HepG2 (cell line): ENCODE data around the gene LAIR1. TPM values are rescaled to one million over a fixed set of nuclear protein-coding genes. Genes with fewer than 3 reads are reported as not detected.

Experiments
- ATAC-seq: fragments of 200-7000 bp; cut with Tn5 transposase; 3 replicates; pipeline ENCODE4 v1.9.1; 2020; ENCODE audit warnings: mild to moderate bottlenecking, moderate library complexity
- BruUV-seq: library from RNA; stranded (reverse); fragments of 400-500 nt; replicated peaks from 2 replicates; lab custom pipeline; 2021; lab: Mats Ljungman, UMichigan
- CTCF ChIA-PET: fragments of 300-600 bp; formaldehyde crosslinking; extraction: SDS; loops from one replicate; lab custom pipeline; 2021; ENCODE audit warnings: low total read pairs, inconsistent platforms, low intra/inter-chr PET ratio; lab: Yijun Ruan, JAX
- POLR2A ChIA-PET: fragments of 350-600 bp; sonication (Branson Sonifier 250); formaldehyde crosslinking; loops from one replicate; lab custom pipeline; 2020; ENCODE audit warnings: antibody characterized with exemption, inconsistent platforms; lab: Yijun Ruan, JAX
- DNase-seq: peaks from one replicate; pipeline ENCODE4 v3.0.0-alpha.2; 2015; ENCODE audit warnings: low spot score
- FAIRE-seq: peaks from 3 replicates; lab custom pipeline; 2011; peaks lifted over from hg19 to GRCh38; lab: Jason Lieb, UNC
- H2AFZ ChIP-seq: one replicate; pipeline ENCODE4 v1.6.1; 2011; ENCODE audit warnings: low read length, inconsistent platforms
- H3K27ac ChIP-seq: fragments of 300-600 bp; 3 replicates; pipeline ENCODE4 v1.8.0; 2011; ENCODE audit warnings: mixed run types, mild to moderate bottlenecking, mixed read lengths, low read length, inconsistent platforms; ENCODE audit not compliant: insufficient read depth; ENCODE audit errors: extremely low read length
- H3K27me3 ChIP-seq, 2 experiments: fragments of 200-600 bp in 1 of 2; 2 replicates in 1 of 2; 3 replicates in 1 of 2; pipeline versions ENCODE4 v1.6.0 to v1.8.0; 2011; ENCODE audit warnings: low read length in 2 of 2, mild to moderate bottlenecking in 2 of 2, moderate library complexity in 2 of 2, inconsistent platforms in 1 of 2; ENCODE audit not compliant: insufficient read depth in 2 of 2, control insufficient read depth in 1 of 2
- H3K36me3 ChIP-seq, 2 experiments: fragments of 200-600 bp in 1 of 2; replicated peaks in 1 of 2; 2 replicates in 1 of 2; 3 replicates in 1 of 2; pipeline versions ENCODE4 v1.5.1 to v1.8.0; 2011; ENCODE audit warnings: low read length in 2 of 2, inconsistent platforms in 1 of 2; ENCODE audit not compliant: insufficient read depth in 2 of 2, control insufficient read depth in 1 of 2
- H3K4me1 ChIP-seq: 2 replicates; pipeline ENCODE4 v1.5.1; 2012; ENCODE audit warnings: low read length, inconsistent platforms; ENCODE audit not compliant: insufficient read depth
- H3K4me2 ChIP-seq: 2 replicates; pipeline ENCODE4 v1.6.0; 2011; ENCODE audit warnings: low read depth, low read length, inconsistent platforms
- H3K4me3 ChIP-seq, 3 experiments: fragments of 200-600 bp in 1 of 3; sonication (generic), shearing (Covaris generic) in 1 of 3; replicated peaks in 1 of 3; 2 replicates each; pipeline ENCODE4 v1.5.1; 2011 to 2016; ENCODE audit warnings: low read length in 3 of 3, inconsistent platforms in 2 of 3, low read depth in 2 of 3, mild to moderate bottlenecking in 2 of 3, control low read depth in 1 of 3, mixed read lengths in 1 of 3; ENCODE audit not compliant: insufficient read depth in 1 of 3
- H3K79me2 ChIP-seq: one replicate; pipeline ENCODE4 v1.6.1; 2011; ENCODE audit warnings: low read length, inconsistent platforms; ENCODE audit not compliant: insufficient read depth
- H3K9ac ChIP-seq: 2 replicates; pipeline ENCODE4 v1.6.0; 2011; ENCODE audit warnings: mild to moderate bottlenecking, low read depth, low read length, inconsistent platforms; ENCODE audit not compliant: insufficient read depth
- H3K9me3 ChIP-seq: 2 replicates; pipeline ENCODE4 v1.5.1; 2012; ENCODE audit warnings: mild to moderate bottlenecking, low read length
- H4K20me1 ChIP-seq: 2 replicates; pipeline ENCODE4 v1.6.0; 2011; ENCODE audit warnings: inconsistent platforms, mild to moderate bottlenecking, low read length, moderate library complexity; ENCODE audit not compliant: insufficient read depth
- KLF12 ChIP-seq: sonication (generic); formaldehyde crosslinking; IDR thresholded peaks from 2 replicates; pipeline ENCODE4 v1.4.0; 2020; ENCODE audit warnings: missing genetic modification reagents, borderline replicate concordance
- SYNCRIP ChIP-seq: fragments of 200-400 bp; formaldehyde crosslinking; IDR thresholded peaks from 2 replicates; pipeline ENCODE4 v1.6.1; 2018; ENCODE audit warnings: mild to moderate bottlenecking, low read depth, low read length; ENCODE audit not compliant: insufficient read depth
- ZFP37 ChIP-seq: sonication (generic); formaldehyde crosslinking; IDR thresholded peaks from 2 replicates; pipeline ENCODE4 v1.4.0; 2020; ENCODE audit warnings: missing genetic modification reagents, borderline replicate concordance
- ZKSCAN1 ChIP-seq: fragments of 150-350 bp; IDR thresholded peaks from 2 replicates; pipeline ENCODE4 v1.6.1; 2014; ENCODE audit warnings: low read length
- ZNF441 ChIP-seq: sonication (generic); formaldehyde crosslinking; IDR thresholded peaks from 2 replicates; pipeline ENCODE4 v1.7.0; 2021; ENCODE audit warnings: missing genetic modification reagents, borderline replicate concordance
- WGBS: methylation state at CpG from one replicate; pipeline ENCODE4 v1.1.6; 2017; ENCODE audit warnings: low lambda C conversion rate; 5-methylcytosine and 5-hydroxymethylcytosine counted together
- in situ Hi-C: cut with HindIII; loops from 2 replicates; pipeline ENCODE4 v1.10.0; 2017; ENCODE audit warnings: low pct_unique_long_range_greater_than_20kb; ENCODE audit not compliant: extremely low pct_ligation_motif_present
- intact Hi-C: fragments of 100-400 bp; cut with micrococcal nuclease; formaldehyde crosslinking; loops from one replicate; pipeline ENCODE4 v1.10.0; 2022; ENCODE audit not compliant: unreplicated experiment
- polyA plus RNA-seq, 8 experiments: library from polyadenylated mRNA; depleted of rRNA in 3 of 8; stranded (reverse) in 7 of 8; unstranded in 1 of 8; fragments of >200 nt; fragmentation: Illumina TruSeq in 4 of 8; extraction: Trizol in 4 of 8; gene quantifications; 2 replicates each; pipeline versions ENCODE4 v1.2.1 to v1.2.3, GENCODE V29; 2011 to 2016; ENCODE audit warnings: low read depth in 4 of 8, missing spikeins in 1 of 8, mixed read lengths in 1 of 8; ENCODE audit not compliant: insufficient read depth in 1 of 8
- total RNA-seq, 5 experiments: library from RNA; depleted of rRNA; stranded (reverse); fragments of >200 nt; fragmentation: Illumina TruSeq; extraction: Trizol; gene quantifications; 2 replicates each; pipeline ENCODE4 v1.2.3, GENCODE V29; 2016; ENCODE audit warnings: low read depth in 1 of 5
- TF ChIP-seq, protein P1 (sequence below): sonication (generic); formaldehyde crosslinking; IDR thresholded peaks from 2 replicates; pipeline ENCODE4 v1.4.0; 2020; ENCODE audit warnings: missing genetic modification reagents, borderline replicate concordance
- TF ChIP-seq, protein P2 (sequence below): sonication (generic); formaldehyde crosslinking; IDR thresholded peaks from 2 replicates; pipeline ENCODE4 v1.8.1; 2022; ENCODE audit warnings: low read depth, mild to moderate bottlenecking, missing genetic modification reagents
- TF ChIP-seq, protein P3 (sequence below): sonication (generic); formaldehyde crosslinking; IDR thresholded peaks from 2 replicates; pipeline ENCODE4 v1.4.0; 2020; ENCODE audit warnings: mild to moderate bottlenecking, missing genetic modification reagents
- TF ChIP-seq, protein P4 (sequence below): sonication (generic); formaldehyde crosslinking; IDR thresholded peaks from 2 replicates; pipeline ENCODE4; 2020; ENCODE audit warnings: missing genetic modification reagents, mild to moderate bottlenecking, borderline replicate concordance

Gene LAIR1
- total and polyA plus RNA-seq, 2 of the 13 experiments (the other 11 are each of a cell fraction or from before 2014, with no cell fraction given), result 0.75 to 1.2 TPM

DNA sequence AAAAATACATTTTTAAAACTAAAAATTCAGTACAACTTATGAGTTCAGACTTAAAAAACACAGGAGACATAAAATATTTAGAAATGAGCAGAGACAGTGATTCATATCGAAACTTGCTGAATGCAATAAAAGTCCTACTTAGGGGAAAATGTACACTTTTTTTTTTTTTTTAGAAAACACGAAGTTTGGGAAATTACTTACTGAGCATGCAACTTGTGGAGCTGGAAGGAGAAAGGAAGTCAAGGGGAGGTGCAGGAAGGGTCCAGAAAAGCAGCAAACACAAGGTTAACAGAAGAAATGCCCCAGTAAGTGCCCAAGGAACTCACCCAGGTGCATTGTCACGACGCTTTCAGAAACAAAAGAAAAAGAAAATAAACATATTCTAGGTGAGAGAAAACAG is 18.6 kb upstream of the LAIR1 start:
- no peaks in the 10 kb centered on the region for H3K79me2 ChIP-seq
- H3K27ac ChIP-seq, result no peak overlapping the region
- no peak overlapping the region for H3K4me2 ChIP-seq
- ChIA-PET CTCF (no interaction called here), POLR2A (no interaction called here)
- H3K9me3 ChIP-seq, result no peaks in the 10 kb centered on the region
- no peaks in the 10 kb centered on the region for H4K20me1 ChIP-seq
- ATAC-seq (no peak), FAIRE-seq (no peak), DNase-seq (no peak)
- H3K4me3 ChIP-seq, result no peak overlapping the region
- H2AFZ ChIP-seq, result no peak overlapping the region
- WGBS, result 49% methylated on average over 4 of the region's 4 CpGs
- intact Hi-C loops, result no loop called here
- H3K9ac ChIP-seq, result no peak overlapping the region
- no TSS peak for BruUV-seq
- H3K36me3 ChIP-seq, result no peaks in the 10 kb centered on the region
- peaks cover 5% of the 10 kb centered on the region; the same call in 1 of the 2 replicates for H3K4me1 ChIP-seq
- peaks cover 0 to 24% of the 10 kb centered on the region in 2 experiments; a peak in 4 of 5 replicates for H3K27me3 ChIP-seq
- in situ Hi-C loops, result no loop called here
- TF ChIP-seq ZNF441 (CRISPR knock-in tag), result no peak
- no peak for TF ChIP-seq ZKSCAN1
- TF ChIP-seq, protein P1, sequence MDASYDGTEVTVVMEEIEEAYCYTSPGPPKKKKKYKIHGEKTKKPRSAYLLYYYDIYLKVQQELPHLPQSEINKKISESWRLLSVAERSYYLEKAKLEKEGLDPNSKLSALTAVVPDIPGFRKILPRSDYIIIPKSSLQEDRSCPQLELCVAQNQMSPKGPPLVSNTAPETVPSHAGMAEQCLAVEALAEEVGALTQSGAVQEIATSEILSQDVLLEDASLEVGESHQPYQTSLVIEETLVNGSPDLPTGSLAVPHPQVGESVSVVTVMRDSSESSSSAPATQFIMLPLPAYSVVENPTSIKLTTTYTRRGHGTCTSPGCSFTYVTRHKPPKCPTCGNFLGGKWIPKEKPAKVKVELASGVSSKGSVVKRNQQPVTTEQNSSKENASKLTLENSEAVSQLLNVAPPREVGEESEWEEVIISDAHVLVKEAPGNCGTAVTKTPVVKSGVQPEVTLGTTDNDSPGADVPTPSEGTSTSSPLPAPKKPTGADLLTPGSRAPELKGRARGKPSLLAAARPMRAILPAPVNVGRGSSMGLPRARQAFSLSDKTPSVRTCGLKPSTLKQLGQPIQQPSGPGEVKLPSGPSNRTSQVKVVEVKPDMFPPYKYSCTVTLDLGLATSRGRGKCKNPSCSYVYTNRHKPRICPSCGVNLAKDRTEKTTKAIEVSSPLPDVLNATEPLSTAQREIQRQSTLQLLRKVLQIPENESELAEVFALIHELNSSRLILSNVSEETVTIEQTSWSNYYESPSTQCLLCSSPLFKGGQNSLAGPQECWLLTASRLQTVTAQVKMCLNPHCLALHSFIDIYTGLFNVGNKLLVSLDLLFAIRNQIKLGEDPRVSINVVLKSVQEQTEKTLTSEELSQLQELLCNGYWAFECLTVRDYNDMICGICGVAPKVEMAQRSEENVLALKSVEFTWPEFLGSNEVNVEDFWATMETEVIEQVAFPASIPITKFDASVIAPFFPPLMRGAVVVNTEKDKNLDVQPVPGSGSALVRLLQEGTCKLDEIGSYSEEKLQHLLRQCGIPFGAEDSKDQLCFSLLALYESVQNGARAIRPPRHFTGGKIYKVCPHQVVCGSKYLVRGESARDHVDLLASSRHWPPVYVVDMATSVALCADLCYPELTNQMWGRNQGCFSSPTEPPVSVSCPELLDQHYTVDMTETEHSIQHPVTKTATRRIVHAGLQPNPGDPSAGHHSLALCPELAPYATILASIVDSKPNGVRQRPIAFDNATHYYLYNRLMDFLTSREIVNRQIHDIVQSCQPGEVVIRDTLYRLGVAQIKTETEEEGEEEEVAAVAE, result no peak
- no peak for TF ChIP-seq SYNCRIP
- TF ChIP-seq, protein P2, sequence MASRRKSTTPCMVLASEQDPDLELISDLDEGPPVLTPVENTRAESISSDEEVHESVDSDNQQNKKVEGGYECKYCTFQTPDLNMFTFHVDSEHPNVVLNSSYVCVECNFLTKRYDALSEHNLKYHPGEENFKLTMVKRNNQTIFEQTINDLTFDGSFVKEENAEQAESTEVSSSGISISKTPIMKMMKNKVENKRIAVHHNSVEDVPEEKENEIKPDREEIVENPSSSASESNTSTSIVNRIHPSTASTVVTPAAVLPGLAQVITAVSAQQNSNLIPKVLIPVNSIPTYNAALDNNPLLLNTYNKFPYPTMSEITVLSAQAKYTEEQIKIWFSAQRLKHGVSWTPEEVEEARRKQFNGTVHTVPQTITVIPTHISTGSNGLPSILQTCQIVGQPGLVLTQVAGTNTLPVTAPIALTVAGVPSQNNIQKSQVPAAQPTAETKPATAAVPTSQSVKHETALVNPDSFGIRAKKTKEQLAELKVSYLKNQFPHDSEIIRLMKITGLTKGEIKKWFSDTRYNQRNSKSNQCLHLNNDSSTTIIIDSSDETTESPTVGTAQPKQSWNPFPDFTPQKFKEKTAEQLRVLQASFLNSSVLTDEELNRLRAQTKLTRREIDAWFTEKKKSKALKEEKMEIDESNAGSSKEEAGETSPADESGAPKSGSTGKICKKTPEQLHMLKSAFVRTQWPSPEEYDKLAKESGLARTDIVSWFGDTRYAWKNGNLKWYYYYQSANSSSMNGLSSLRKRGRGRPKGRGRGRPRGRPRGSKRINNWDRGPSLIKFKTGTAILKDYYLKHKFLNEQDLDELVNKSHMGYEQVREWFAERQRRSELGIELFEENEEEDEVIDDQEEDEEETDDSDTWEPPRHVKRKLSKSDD (CRISPR knock-in tag), result no peak
- TF ChIP-seq, protein P3, sequence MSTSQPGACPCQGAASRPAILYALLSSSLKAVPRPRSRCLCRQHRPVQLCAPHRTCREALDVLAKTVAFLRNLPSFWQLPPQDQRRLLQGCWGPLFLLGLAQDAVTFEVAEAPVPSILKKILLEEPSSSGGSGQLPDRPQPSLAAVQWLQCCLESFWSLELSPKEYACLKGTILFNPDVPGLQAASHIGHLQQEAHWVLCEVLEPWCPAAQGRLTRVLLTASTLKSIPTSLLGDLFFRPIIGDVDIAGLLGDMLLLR (CRISPR knock-in tag), result no peak
- no peak for TF ChIP-seq KLF12 (CRISPR knock-in tag)
- TF ChIP-seq, protein P4, sequence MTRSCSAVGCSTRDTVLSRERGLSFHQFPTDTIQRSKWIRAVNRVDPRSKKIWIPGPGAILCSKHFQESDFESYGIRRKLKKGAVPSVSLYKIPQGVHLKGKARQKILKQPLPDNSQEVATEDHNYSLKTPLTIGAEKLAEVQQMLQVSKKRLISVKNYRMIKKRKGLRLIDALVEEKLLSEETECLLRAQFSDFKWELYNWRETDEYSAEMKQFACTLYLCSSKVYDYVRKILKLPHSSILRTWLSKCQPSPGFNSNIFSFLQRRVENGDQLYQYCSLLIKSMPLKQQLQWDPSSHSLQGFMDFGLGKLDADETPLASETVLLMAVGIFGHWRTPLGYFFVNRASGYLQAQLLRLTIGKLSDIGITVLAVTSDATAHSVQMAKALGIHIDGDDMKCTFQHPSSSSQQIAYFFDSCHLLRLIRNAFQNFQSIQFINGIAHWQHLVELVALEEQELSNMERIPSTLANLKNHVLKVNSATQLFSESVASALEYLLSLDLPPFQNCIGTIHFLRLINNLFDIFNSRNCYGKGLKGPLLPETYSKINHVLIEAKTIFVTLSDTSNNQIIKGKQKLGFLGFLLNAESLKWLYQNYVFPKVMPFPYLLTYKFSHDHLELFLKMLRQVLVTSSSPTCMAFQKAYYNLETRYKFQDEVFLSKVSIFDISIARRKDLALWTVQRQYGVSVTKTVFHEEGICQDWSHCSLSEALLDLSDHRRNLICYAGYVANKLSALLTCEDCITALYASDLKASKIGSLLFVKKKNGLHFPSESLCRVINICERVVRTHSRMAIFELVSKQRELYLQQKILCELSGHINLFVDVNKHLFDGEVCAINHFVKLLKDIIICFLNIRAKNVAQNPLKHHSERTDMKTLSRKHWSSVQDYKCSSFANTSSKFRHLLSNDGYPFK (CRISPR knock-in tag), result no peak
- TF ChIP-seq ZFP37, result no peak
